Measurements from ENCODE around the gene GTPBP6.

The GTPBP6 gene

DNA sequence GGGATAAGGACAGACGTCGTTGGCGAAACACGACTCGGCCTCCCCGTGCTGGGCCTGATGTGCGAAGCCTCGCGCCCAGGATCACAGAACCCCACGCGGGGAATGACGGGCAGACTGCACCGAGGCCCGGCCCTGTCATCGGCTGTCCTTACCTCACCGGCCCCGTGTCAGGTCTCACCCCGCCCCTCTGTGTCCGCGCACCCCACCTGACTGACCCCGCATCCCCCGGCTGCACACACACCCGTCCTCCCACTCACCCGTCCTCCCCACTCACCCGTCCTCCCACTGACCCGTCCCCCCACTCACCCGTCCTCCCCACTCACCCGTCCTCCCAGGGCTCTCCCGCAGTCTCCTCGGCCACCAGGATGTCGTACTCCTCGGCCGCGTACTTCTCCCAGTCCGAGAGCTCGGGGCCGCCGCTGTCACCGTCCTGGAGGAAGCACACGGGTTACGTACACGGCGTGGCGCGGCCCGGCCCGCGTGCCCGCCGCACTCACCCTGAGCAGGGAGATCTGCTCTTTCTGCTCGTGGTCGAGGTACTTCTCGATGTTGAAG, 19.8 kb upstream of the GTPBP6 start:
- TF ChIP-seq, protein P1, sequence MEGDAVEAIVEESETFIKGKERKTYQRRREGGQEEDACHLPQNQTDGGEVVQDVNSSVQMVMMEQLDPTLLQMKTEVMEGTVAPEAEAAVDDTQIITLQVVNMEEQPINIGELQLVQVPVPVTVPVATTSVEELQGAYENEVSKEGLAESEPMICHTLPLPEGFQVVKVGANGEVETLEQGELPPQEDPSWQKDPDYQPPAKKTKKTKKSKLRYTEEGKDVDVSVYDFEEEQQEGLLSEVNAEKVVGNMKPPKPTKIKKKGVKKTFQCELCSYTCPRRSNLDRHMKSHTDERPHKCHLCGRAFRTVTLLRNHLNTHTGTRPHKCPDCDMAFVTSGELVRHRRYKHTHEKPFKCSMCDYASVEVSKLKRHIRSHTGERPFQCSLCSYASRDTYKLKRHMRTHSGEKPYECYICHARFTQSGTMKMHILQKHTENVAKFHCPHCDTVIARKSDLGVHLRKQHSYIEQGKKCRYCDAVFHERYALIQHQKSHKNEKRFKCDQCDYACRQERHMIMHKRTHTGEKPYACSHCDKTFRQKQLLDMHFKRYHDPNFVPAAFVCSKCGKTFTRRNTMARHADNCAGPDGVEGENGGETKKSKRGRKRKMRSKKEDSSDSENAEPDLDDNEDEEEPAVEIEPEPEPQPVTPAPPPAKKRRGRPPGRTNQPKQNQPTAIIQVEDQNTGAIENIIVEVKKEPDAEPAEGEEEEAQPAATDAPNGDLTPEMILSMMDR (IDR thresholded peaks at IDR 0.05; ENCODE audit: low read depth, low read length), result no peak
- no peak for DNase-seq (ENCODE audit: extremely low read depth, low read depth)

GRCh38 chrX:337331-337831, 18.8 kb upstream of the GTPBP6 start:
- TF ChIP-seq, protein P1 (IDR thresholded peaks at IDR 0.05; ENCODE audit: low read depth, low read length), result no peak

DNA sequence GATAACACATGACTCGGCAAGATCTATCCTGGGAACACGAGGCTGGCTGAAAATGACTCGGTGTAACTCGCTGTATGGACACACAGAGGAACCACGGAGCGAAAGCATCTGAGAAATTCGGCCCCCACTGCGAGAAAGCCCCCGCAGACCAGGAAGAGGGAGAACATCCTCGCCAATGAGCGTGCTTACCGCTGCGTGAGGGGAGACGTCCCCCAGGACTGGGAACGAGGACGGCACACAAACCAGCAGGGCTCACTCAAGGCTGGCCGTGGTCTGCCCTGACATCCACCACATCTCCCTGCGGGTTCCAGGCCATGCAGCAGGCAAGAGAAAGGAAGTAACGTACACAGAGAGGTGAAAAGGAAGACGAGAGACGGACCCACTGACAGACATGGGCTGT, 17.6 kb upstream of the GTPBP6 start:
- TF ChIP-seq, protein P1 (IDR thresholded peaks at IDR 0.05; ENCODE audit: low read depth, low read length), result no peak
- no peak for DNase-seq (ENCODE audit: extremely low read depth, low read depth)

More at GRCh38 chrX:337331-337831, 18.8 kb upstream of the GTPBP6 start:
- no peak for DNase-seq (ENCODE audit: extremely low read depth, low read depth)

DNA sequence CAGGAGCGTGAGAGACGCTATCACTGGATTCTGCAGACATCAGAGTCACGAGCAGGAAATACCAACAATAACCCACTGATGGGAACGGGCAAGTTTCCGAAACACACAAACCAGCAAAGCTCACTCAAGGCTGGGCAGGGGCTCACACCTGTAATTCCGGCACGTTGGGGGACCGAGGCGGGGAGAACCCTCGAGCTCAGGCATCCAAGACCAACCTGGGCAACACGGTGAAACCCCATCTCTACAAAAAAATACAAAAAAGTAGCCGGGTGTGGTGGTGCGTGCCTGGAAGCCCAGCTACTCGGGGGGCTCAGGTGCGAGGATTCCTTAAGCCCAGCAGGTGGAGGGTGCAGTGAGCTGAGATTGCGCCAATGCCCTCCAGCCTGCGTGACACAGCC, 17.2 kb upstream of the GTPBP6 start:
- TF ChIP-seq, protein P1 (IDR thresholded peaks at IDR 0.05; ENCODE audit: low read depth, low read length), result no peak
- DNase-seq (ENCODE audit: extremely low read depth, low read depth), result no peak

GRCh38 chrX:334971-335757, 16.6 kb upstream of the GTPBP6 start:
- no peak for DNase-seq (ENCODE audit: extremely low read depth, low read depth)

GRCh38 chrX:334331-334891, 15.8 kb upstream of the GTPBP6 start:
- TF ChIP-seq, protein P1 (IDR thresholded peaks at IDR 0.05; ENCODE audit: low read depth, low read length), result no peak
- DNase-seq (ENCODE audit: extremely low read depth, low read depth), result no peak

More at GRCh38 chrX:334971-335757, 16.6 kb upstream of the GTPBP6 start:
- TF ChIP-seq, protein P1 (IDR thresholded peaks at IDR 0.05; ENCODE audit: low read depth, low read length), result no peak
